ENCODE measurements around the gene GRID2.

GRID2 gene

DNA sequence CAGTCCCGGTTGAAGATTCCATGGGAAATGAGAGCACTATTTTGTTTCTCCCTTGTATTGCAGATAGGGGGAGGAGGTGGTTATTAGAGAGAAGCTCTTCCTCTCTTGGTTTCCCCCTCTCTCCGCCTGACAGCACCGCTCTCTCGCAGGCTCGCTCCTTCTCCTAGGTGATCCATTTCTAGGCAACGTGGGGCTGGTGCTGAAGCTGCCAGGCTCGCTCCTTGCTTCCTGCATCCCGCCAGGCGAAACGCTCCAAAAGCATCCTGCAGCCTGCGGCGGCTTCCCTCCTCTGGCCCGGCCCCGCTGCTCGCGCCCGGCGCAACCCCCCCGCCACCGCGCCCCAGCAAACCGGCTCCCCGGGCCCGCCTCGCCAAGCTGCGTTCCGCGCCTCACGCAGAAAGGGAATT, at the start of gene GRID2:
Gene GRID2 (plus strand): TSS at position 346 of the 407 bp plus-strand sequence.
- peak within 1 kb of the TSS; percentile 84 for H3K4me3 ChIP-seq (ENCODE audit: low read depth, low read length)
- H3K27me3 ChIP-seq (ENCODE audit: control insufficient read depth, insufficient read depth, low read length): peaks cover 6% of the 10 kb centered on the region
- peak within 1 kb of the TSS; percentile 60 for H3K27ac ChIP-seq (ENCODE audit: low read depth, low read length)
- H3K4me1 ChIP-seq (ENCODE audit: control insufficient read depth, insufficient read depth, low read length): peaks cover 52% of the 10 kb centered on the region
- H3K9me3 ChIP-seq (ENCODE audit: control insufficient read depth, insufficient read depth, low read length): no peaks in the 10 kb centered on the region
- no peak within 1 kb of the TSS for H3K9ac ChIP-seq (ENCODE audit: low read depth, low read length)
- H3K36me3 ChIP-seq (ENCODE audit: control insufficient read depth, insufficient read depth, low read length): no peaks in the 10 kb centered on the region

- H3K4me1 ChIP-seq (ENCODE audit: control insufficient read depth, insufficient read depth, low read length): no peaks in the 10 kb centered on the region
- no peak overlapping the region for H3K4me3 ChIP-seq (ENCODE audit: low read depth, low read length)
- H3K27me3 ChIP-seq (ENCODE audit: control insufficient read depth, insufficient read depth, low read length): no peaks in the 10 kb centered on the region
- H3K27ac ChIP-seq (ENCODE audit: low read depth, low read length): no peak overlapping the region
- peaks cover 22% of the 10 kb centered on the region for H3K36me3 ChIP-seq (ENCODE audit: control insufficient read depth, insufficient read depth, low read length)
- H3K9me3 ChIP-seq (ENCODE audit: control insufficient read depth, insufficient read depth, low read length): peaks cover 70% of the 10 kb centered on the region
- no peak overlapping the region for H3K9ac ChIP-seq (ENCODE audit: low read depth, low read length)
Measured at GRCh38 chr4:92253986-92254671, 49.6 kb upstream of the GRID2 start.

DNA sequence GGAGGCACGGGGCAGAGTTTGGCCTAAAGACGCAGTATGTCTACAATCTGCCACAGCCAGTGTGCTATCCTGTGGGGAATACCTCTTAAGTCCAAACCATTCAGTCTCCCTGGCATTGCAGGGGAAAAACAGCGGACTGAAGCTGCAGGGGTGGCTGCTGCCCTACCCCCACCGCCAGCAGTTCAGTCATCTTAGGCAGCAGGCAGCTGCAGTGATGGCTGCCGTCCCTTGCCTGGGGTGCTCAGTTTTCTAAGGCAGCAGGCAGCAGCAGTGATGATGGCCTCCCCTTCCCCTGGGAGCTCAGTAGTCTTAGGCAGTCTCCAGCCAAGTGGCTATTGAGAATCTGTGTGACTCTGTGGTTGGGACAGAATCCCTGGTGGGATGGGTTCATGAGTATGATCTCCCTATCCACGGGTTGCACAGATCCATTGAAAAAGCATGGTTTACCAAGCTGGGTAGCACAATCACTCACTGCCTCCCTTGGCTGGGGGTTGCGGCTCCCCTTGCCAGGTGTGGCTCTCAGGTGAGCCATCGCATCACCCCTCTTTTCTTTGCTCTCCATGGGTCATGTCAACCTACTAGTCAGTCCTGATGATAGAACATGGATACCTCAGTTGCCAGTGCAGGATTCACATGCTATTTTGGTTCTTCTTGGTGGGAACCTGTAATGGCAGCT, 48.9 kb upstream of the GRID2 start:
- H3K9ac ChIP-seq (ENCODE audit: low read depth, low read length): no peak overlapping the region
- no peak overlapping the region for H3K4me3 ChIP-seq (ENCODE audit: low read depth, low read length)
- peaks cover 27% of the 10 kb centered on the region for H3K36me3 ChIP-seq (ENCODE audit: control insufficient read depth, insufficient read depth, low read length)
- H3K27ac ChIP-seq (ENCODE audit: low read depth, low read length): no peak overlapping the region
- no peaks in the 10 kb centered on the region for H3K4me1 ChIP-seq (ENCODE audit: control insufficient read depth, insufficient read depth, low read length)
- peaks cover 64% of the 10 kb centered on the region for H3K9me3 ChIP-seq (ENCODE audit: control insufficient read depth, insufficient read depth, low read length)
- no peaks in the 10 kb centered on the region for H3K27me3 ChIP-seq (ENCODE audit: control insufficient read depth, insufficient read depth, low read length)

DNA sequence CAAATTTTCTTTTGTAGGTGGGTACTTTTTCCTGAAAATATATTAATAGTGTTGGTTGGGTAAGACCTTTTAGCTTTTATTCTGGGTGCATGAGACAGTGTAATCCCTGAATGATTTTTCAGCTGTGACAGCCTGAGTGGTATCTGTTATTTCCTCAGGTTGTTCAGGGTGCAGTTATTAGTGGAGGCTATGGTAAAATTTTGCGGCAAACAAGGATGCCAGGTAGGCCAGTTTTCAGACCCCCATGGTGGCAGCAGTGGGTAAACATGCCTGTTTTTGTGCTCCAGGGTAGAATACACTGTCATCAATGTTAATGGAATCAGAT, 47.9 kb upstream of the GRID2 start:
- Histone ChIP-seq H3K4me1 (ENCODE audit: control insufficient read depth, insufficient read depth, low read length) (no peaks in the 10 kb centered on the region), H3K4me3 (ENCODE audit: low read depth, low read length) (no peak overlapping the region)

DNA sequence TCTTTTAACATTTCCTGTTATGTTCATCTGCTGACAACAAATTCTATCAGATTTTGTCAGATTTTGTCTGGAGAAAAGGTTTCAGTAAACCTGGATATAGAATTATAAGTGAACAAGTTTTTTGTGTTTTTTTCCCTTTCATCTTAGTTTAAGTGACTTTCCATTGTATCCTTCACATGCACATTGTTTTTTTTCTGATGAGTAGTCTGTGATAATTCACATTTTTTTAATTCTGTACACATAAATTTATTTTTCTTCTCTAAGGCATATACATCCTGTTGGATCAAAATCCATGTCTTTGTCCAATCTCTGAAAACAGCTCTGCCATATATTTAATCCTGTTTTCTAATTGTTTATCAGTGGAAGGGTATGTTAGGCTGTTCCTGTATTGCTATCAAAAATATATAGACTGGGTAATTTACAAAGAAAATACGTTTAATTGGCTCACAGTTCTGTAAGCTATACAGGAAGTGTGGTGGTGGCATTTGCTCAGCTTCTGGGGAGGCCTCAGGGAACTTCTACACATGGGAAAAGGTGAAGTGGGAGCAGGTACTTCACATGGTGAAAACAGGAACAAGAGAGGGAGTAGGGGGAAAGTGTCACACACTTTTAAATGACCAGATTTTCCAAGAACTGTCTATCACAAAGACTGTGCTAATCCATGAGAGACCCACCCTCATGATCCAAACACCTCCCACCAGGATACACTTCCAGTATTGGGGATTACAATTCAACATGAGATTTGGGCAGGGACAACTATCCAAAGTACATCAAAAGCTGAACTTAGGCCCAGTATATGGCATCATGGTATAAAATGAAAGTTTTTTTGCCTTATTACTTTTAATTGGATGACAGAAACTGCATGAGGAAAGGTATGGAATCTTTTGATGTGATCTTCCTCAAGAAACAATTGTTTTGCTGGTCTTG, 45.6 kb upstream of the GRID2 start:
- H3K9ac ChIP-seq (ENCODE audit: low read depth, low read length): no peak overlapping the region
- peaks cover 60% of the 10 kb centered on the region for H3K36me3 ChIP-seq (ENCODE audit: control insufficient read depth, insufficient read depth, low read length)
- H3K27me3 ChIP-seq (ENCODE audit: control insufficient read depth, insufficient read depth, low read length): no peaks in the 10 kb centered on the region
- H3K4me1 ChIP-seq (ENCODE audit: control insufficient read depth, insufficient read depth, low read length): no peaks in the 10 kb centered on the region
- H3K9me3 ChIP-seq (ENCODE audit: control insufficient read depth, insufficient read depth, low read length): peaks cover 45% of the 10 kb centered on the region
- no peak overlapping the region for H3K27ac ChIP-seq (ENCODE audit: low read depth, low read length)
- no peak overlapping the region for H3K4me3 ChIP-seq (ENCODE audit: low read depth, low read length)

More for the DNA sequence above, 47.9 kb upstream of the GRID2 start:
- Histone ChIP-seq H3K9ac (ENCODE audit: low read depth, low read length) (no peak overlapping the region), H3K27ac (ENCODE audit: low read depth, low read length) (no peak overlapping the region), H3K36me3 (ENCODE audit: control insufficient read depth, insufficient read depth, low read length) (peaks cover 37% of the 10 kb centered on the region), H3K27me3 (ENCODE audit: control insufficient read depth, insufficient read depth, low read length) (no peaks in the 10 kb centered on the region), H3K9me3 (ENCODE audit: control insufficient read depth, insufficient read depth, low read length) (peaks cover 59% of the 10 kb centered on the region)

DNA sequence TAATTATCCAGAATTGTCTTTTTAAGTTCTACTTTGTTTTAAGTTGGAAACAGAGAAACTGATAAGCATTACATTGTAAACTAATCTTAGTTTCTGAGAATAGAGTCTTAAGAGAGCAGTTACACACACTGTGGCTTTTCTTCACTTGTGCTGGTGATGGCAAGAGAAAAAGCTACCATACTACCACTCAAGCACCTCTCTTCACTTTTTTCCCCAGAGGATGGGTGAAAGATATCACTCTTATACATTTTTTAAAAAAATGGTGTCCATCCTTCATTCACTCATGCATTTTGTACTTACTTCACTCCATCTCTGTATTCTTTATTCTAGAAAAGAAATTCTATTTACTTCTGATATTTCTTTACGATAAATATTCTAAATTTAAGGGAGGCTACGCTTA, 42.5 kb upstream of the GRID2 start:
- peaks cover 91% of the 10 kb centered on the region for H3K36me3 ChIP-seq (ENCODE audit: control insufficient read depth, insufficient read depth, low read length)
- no peak overlapping the region for H3K4me3 ChIP-seq (ENCODE audit: low read depth, low read length)
- peaks cover 20% of the 10 kb centered on the region for H3K9me3 ChIP-seq (ENCODE audit: control insufficient read depth, insufficient read depth, low read length)
- H3K4me1 ChIP-seq (ENCODE audit: control insufficient read depth, insufficient read depth, low read length): no peaks in the 10 kb centered on the region
- H3K27ac ChIP-seq (ENCODE audit: low read depth, low read length): no peak overlapping the region
- H3K9ac ChIP-seq (ENCODE audit: low read depth, low read length): no peak overlapping the region
- no peaks in the 10 kb centered on the region for H3K27me3 ChIP-seq (ENCODE audit: control insufficient read depth, insufficient read depth, low read length)

- no peak overlapping the region for H3K27ac ChIP-seq (ENCODE audit: low read depth, low read length)
- no peak overlapping the region for H3K4me3 ChIP-seq (ENCODE audit: low read depth, low read length)
- no peaks in the 10 kb centered on the region for H3K27me3 ChIP-seq (ENCODE audit: control insufficient read depth, insufficient read depth, low read length)
- H3K4me1 ChIP-seq (ENCODE audit: control insufficient read depth, insufficient read depth, low read length): no peaks in the 10 kb centered on the region
- H3K36me3 ChIP-seq (ENCODE audit: control insufficient read depth, insufficient read depth, low read length): peaks cover 97% of the 10 kb centered on the region
- H3K9me3 ChIP-seq (ENCODE audit: control insufficient read depth, insufficient read depth, low read length): peaks cover 16% of the 10 kb centered on the region
- H3K9ac ChIP-seq (ENCODE audit: low read depth, low read length): no peak overlapping the region
Measured at GRCh38 chr4:92262371-92262770, 41.4 kb upstream of the GRID2 start.

DNA sequence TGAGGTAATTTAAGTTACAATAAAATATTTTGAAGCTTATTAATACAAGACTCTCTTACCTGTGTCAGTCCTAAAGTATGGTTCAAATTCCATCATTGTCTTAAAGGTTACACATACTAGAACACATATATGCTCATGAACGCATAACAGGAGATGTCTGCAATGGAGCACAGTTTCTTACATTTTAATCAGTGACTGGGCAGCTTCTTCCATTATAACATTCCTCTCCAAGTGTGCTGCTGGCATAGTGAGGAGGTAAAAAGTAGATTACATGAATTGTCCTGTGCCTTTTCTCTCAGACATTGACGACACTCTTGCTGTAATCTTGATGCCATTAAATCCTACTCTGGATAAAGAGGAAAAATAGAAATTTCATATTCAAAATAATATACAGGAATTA, 40.8 kb upstream of the GRID2 start:
- peaks cover 6% of the 10 kb centered on the region; the same call in 1 of the 2 replicates for H3K4me1 ChIP-seq (ENCODE audit: control insufficient read depth, insufficient read depth, low read length)
- no peaks in the 10 kb centered on the region for H3K27me3 ChIP-seq (ENCODE audit: control insufficient read depth, insufficient read depth, low read length)
- no peak overlapping the region for H3K4me3 ChIP-seq (ENCODE audit: low read depth, low read length)
- peaks cover 97% of the 10 kb centered on the region for H3K36me3 ChIP-seq (ENCODE audit: control insufficient read depth, insufficient read depth, low read length)
- H3K9me3 ChIP-seq (ENCODE audit: control insufficient read depth, insufficient read depth, low read length): peaks cover 13% of the 10 kb centered on the region
- no peak overlapping the region for H3K27ac ChIP-seq (ENCODE audit: low read depth, low read length)
- H3K9ac ChIP-seq (ENCODE audit: low read depth, low read length): no peak overlapping the region

DNA sequence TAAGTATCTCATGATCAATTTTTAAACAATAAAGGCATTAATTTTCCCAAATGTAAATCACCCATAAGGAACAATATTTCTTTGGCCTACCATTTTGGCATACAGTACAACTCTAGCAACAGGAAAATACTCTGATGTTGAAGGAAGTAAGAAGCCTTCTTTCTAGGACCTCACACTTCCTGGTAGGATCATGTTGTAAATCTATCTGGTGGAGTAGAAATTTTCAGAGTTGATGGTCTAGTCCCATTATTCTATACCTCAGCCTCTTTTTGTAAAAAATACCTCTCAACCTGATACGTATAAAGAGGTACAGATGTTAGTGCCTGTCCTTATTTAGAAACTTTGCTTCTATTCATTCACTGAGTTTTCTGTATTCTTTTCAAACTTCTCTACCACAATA, 40.2 kb upstream of the GRID2 start:
- Histone ChIP-seq H3K36me3 (ENCODE audit: control insufficient read depth, insufficient read depth, low read length) (peaks cover 97% of the 10 kb centered on the region), H3K9ac (ENCODE audit: low read depth, low read length) (no peak overlapping the region), H3K9me3 (ENCODE audit: control insufficient read depth, insufficient read depth, low read length) (peaks cover 8% of the 10 kb centered on the region), H3K27ac (ENCODE audit: low read depth, low read length) (no peak overlapping the region), H3K4me3 (ENCODE audit: low read depth, low read length) (no peak overlapping the region), H3K27me3 (ENCODE audit: control insufficient read depth, insufficient read depth, low read length) (no peaks in the 10 kb centered on the region), H3K4me1 (ENCODE audit: control insufficient read depth, insufficient read depth, low read length) (peaks cover 7% of the 10 kb centered on the region)

DNA sequence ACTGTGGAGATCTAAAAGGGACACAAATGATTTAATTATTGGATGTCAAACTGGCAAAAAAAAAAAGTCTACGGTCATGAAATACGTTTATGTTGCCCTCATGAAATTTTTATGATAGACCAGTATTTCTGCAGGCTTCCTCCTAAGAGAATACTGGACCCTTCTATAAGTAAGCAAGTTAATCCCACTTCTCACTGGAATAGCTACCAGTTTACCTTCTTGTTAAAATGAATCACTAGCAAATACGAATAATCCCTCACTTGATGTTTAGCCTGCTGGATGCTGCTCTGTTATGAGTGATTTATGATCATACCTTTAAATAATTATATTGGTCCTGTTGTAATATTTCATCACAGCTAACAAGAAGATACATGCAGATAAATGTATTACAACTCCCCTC, 39.6 kb upstream of the GRID2 start:
- H3K4me1 ChIP-seq (ENCODE audit: control insufficient read depth, insufficient read depth, low read length): peaks cover 13% of the 10 kb centered on the region
- H3K4me3 ChIP-seq (ENCODE audit: low read depth, low read length): no peak overlapping the region
- peaks cover 5% of the 10 kb centered on the region; the same call in 1 of the 2 replicates for H3K9me3 ChIP-seq (ENCODE audit: control insufficient read depth, insufficient read depth, low read length)
- H3K36me3 ChIP-seq (ENCODE audit: control insufficient read depth, insufficient read depth, low read length): peaks cover 97% of the 10 kb centered on the region
- no peaks in the 10 kb centered on the region for H3K27me3 ChIP-seq (ENCODE audit: control insufficient read depth, insufficient read depth, low read length)
- H3K9ac ChIP-seq (ENCODE audit: low read depth, low read length): no peak overlapping the region
- no peak overlapping the region for H3K27ac ChIP-seq (ENCODE audit: low read depth, low read length)

GRCh38 chr4:92265021-92265420, 38.7 kb upstream of the GRID2 start:
- peaks cover 20% of the 10 kb centered on the region for H3K4me1 ChIP-seq (ENCODE audit: control insufficient read depth, insufficient read depth, low read length)
- H3K27ac ChIP-seq (ENCODE audit: low read depth, low read length): no peak overlapping the region
- no peak overlapping the region for H3K4me3 ChIP-seq (ENCODE audit: low read depth, low read length)
- H3K9ac ChIP-seq (ENCODE audit: low read depth, low read length): no peak overlapping the region
- H3K36me3 ChIP-seq (ENCODE audit: control insufficient read depth, insufficient read depth, low read length): peaks cover 100% of the 10 kb centered on the region
- no peaks in the 10 kb centered on the region for H3K27me3 ChIP-seq (ENCODE audit: control insufficient read depth, insufficient read depth, low read length)
- H3K9me3 ChIP-seq (ENCODE audit: control insufficient read depth, insufficient read depth, low read length): peaks cover 4% of the 10 kb centered on the region; the same call in 1 of the 2 replicates
